Subcutaneous abdominal adipose tissue (tissue), 5 donors: ENCODE measurements around the gene SORBS1.
"Not testable (repeated sequence)": the region's sequence is repeated elsewhere in the genome, so short reads cannot be mapped to it uniquely, and the experiment has no call there.

ENCODE experiments used
- H3K27ac ChIP-seq: one replicate; pipeline ENCODE4 v1.7.0; 2013; ENCODE audit warnings: low read depth, mild to moderate bottlenecking, inconsistent platforms, low read length, moderate library complexity
- H3K27me3 ChIP-seq, 5 donors: one replicate each; pipeline ENCODE4 v1.7.0; 2013; ENCODE audit warnings: low read length in 5 of 5, inconsistent platforms in 1 of 5; ENCODE audit not compliant: control insufficient read depth in 5 of 5, insufficient read depth in 4 of 5
- H3K36me3 ChIP-seq, 5 donors: one replicate each; pipeline ENCODE4 v1.7.0; 2013; ENCODE audit warnings: low read length in 5 of 5; ENCODE audit not compliant: control insufficient read depth in 5 of 5, insufficient read depth in 5 of 5
- H3K4me1 ChIP-seq, 5 donors: one replicate each; pipeline ENCODE4 v1.7.0; 2013; ENCODE audit warnings: low read length in 5 of 5, mild to moderate bottlenecking in 3 of 5, moderate library complexity in 1 of 5; ENCODE audit not compliant: control insufficient read depth in 5 of 5, insufficient read depth in 5 of 5
- H3K4me3 ChIP-seq, 5 donors: one replicate each; pipeline ENCODE4 v1.7.0; 2013; ENCODE audit warnings: low read length in 5 of 5, low read depth in 1 of 5
- H3K9ac ChIP-seq, 5 donors: one replicate each; pipeline ENCODE4 v1.7.0; 2013; ENCODE audit warnings: low read length in 5 of 5, mild to moderate bottlenecking in 4 of 5, moderate library complexity in 3 of 5
- H3K9me3 ChIP-seq, 5 donors: one replicate each; pipeline ENCODE4 v1.7.0; 2013; ENCODE audit warnings: low read length in 5 of 5; ENCODE audit not compliant: control insufficient read depth in 5 of 5
- donor health status: healthy.
- donor health status: healthy.
- donor health status: healthy.
- donor health status: healthy.
- donor health status: healthy.

SORBS1 gene

GRCh38 chr10:95354110-95354509 lies 207.1 kb downstream of the SORBS1 start:
- Histone ChIP-seq H3K27me3 (no peaks in the 10 kb centered on the region), H3K36me3 (peaks cover 25 to 89% (median 73%) of the 10 kb centered on the region in 5 donors), H3K9ac (peak overlapping the region in 3 of 5 donors; percentile 2 to 63 (median 61)), H3K27ac (peak overlapping the region; percentile 94), H3K4me3 (no peak overlapping the region), H3K9me3 (no peaks in the 10 kb centered on the region), H3K4me1 (peaks cover 13 to 83% (median 62%) of the 10 kb centered on the region in 5 donors)

- Histone ChIP-seq H3K27ac (peak overlapping the region; percentile 94), H3K36me3 (peaks cover 28 to 93% (median 74%) of the 10 kb centered on the region in 5 donors), H3K27me3 (no peaks in the 10 kb centered on the region), H3K9ac (peak overlapping the region in 2 of 5 donors; percentile 11 to 22), H3K4me3 (no peak overlapping the region), H3K9me3 (no peaks in the 10 kb centered on the region), H3K4me1 (peaks cover 13 to 92% (median 68%) of the 10 kb centered on the region in 5 donors)
These were observed 208.0 kb downstream of the SORBS1 start for GRCh38 chr10:95353123-95353522.

- H3K36me3 ChIP-seq, result peaks cover 27 to 93% (median 73%) of the 10 kb centered on the region in 5 donors
- peaks cover 13 to 93% (median 71%) of the 10 kb centered on the region in 5 donors for H3K4me1 ChIP-seq
- H3K27ac ChIP-seq, result peak overlapping the region; percentile 94
- no peaks in the 10 kb centered on the region for H3K9me3 ChIP-seq
- no peak overlapping the region for H3K4me3 ChIP-seq
- peak overlapping the region in 2 of 5 donors; percentile 11 to 22 for H3K9ac ChIP-seq
- no peaks in the 10 kb centered on the region for H3K27me3 ChIP-seq
These were observed 208.5 kb downstream of the SORBS1 start for GRCh38 chr10:95352684-95353083.

- H3K27ac ChIP-seq, result peak overlapping the region; percentile 94
- no peaks in the 10 kb centered on the region for H3K27me3 ChIP-seq
- peak overlapping the region in 1 of 5 donors; percentile 35 for H3K4me3 ChIP-seq
- peaks cover 35 to 88% (median 62%) of the 10 kb centered on the region in 5 donors for H3K36me3 ChIP-seq
- H3K4me1 ChIP-seq, result peaks cover 13 to 87% (median 69%) of the 10 kb centered on the region in 5 donors
- peak overlapping the region in 2 of 5 donors; percentile 49 to 50 for H3K9ac ChIP-seq
- H3K9me3 ChIP-seq, result no peaks in the 10 kb centered on the region
These were observed 210.3 kb downstream of the SORBS1 start for GRCh38 chr10:95350830-95351228.

- peak overlapping the region; percentile 94 for H3K27ac ChIP-seq
- no peaks in the 10 kb centered on the region for H3K27me3 ChIP-seq
- peak overlapping the region in 1 of 5 donors; percentile 50 for H3K9ac ChIP-seq
- H3K9me3 ChIP-seq, result no peaks in the 10 kb centered on the region
- peaks cover 35 to 88% (median 62%) of the 10 kb centered on the region in 5 donors for H3K36me3 ChIP-seq
- H3K4me3 ChIP-seq, result peak overlapping the region in 1 of 5 donors; percentile 35
- H3K4me1 ChIP-seq, result peaks cover 12 to 82% (median 64%) of the 10 kb centered on the region in 5 donors
These were observed 210.8 kb downstream of the SORBS1 start for GRCh38 chr10:95350219-95350829.

- H3K4me1 ChIP-seq, result peaks cover 12 to 59% (median 40%) of the 10 kb centered on the region in 5 donors
- not testable (repeated sequence) for H3K27me3 ChIP-seq, H3K4me3 ChIP-seq, H3K9me3 ChIP-seq, H3K9ac ChIP-seq
- H3K27ac ChIP-seq, result peak overlapping the region; percentile 94
- H3K36me3 ChIP-seq, result peaks cover 23 to 77% (median 49%) of the 10 kb centered on the region in 5 donors
These were observed 213.8 kb downstream of the SORBS1 start for GRCh38 chr10:95347402-95347766.

GRCh38 chr10:95346715-95347401 lies 214.3 kb downstream of the SORBS1 start:
- Histone ChIP-seq H3K9ac (peak overlapping the region in 1 of 5 donors; percentile 35), H3K27ac (peak overlapping the region; percentile 94), H3K9me3 (no peaks in the 10 kb centered on the region), H3K36me3 (peaks cover 22 to 79% (median 46%) of the 10 kb centered on the region in 5 donors), H3K27me3 (no peaks in the 10 kb centered on the region), H3K4me3 (no peak overlapping the region), H3K4me1 (peaks cover 12 to 59% (median 41%) of the 10 kb centered on the region in 5 donors)

GRCh38 chr10:95343573-95343972 lies 217.6 kb downstream of the SORBS1 start:
- peaks cover 5 to 38% (median 24%) of the 10 kb centered on the region in 5 donors for H3K4me1 ChIP-seq
- peak overlapping the region; percentile 60 for H3K27ac ChIP-seq
- no peak overlapping the region for H3K4me3 ChIP-seq
- no peaks in the 10 kb centered on the region for H3K27me3 ChIP-seq
- peaks cover 34 to 79% (median 46%) of the 10 kb centered on the region in 5 donors for H3K36me3 ChIP-seq
- H3K9me3 ChIP-seq, result no peaks in the 10 kb centered on the region
- no peak overlapping the region for H3K9ac ChIP-seq

GRCh38 chr10:95341716-95342130 lies 219.4 kb downstream of the SORBS1 start:
- H3K9me3 ChIP-seq, result no peaks in the 10 kb centered on the region
- H3K9ac ChIP-seq, result no peak overlapping the region
- peaks cover 5 to 30% (median 19%) of the 10 kb centered on the region in 5 donors for H3K4me1 ChIP-seq
- no peaks in the 10 kb centered on the region for H3K27me3 ChIP-seq
- peaks cover 39 to 85% (median 64%) of the 10 kb centered on the region in 5 donors for H3K36me3 ChIP-seq
- no peak overlapping the region for H3K4me3 ChIP-seq
- peak overlapping the region; percentile 61 for H3K27ac ChIP-seq

GRCh38 chr10:95339863-95340262 lies 221.3 kb downstream of the SORBS1 start:
- no peak overlapping the region for H3K27ac ChIP-seq

More at GRCh38 chr10:95339863-95340262, 221.3 kb downstream of the SORBS1 start:
- Histone ChIP-seq H3K36me3 (peaks cover 32 to 86% (median 69%) of the 10 kb centered on the region in 5 donors), H3K9me3 (no peaks in the 10 kb centered on the region), H3K4me3 (no peak overlapping the region), H3K27me3 (no peaks in the 10 kb centered on the region), H3K4me1 (peaks cover 5 to 45% (median 35%) of the 10 kb centered on the region in 5 donors), H3K9ac (no peak overlapping the region)
